ENCODE measurements around the gene CHST11. TPM values are rescaled to one million over a fixed set of nuclear protein-coding genes. Genes with fewer than 3 reads are reported as not detected.

CHST11 gene
- total and polyA plus RNA-seq, 10 of the 15 experiments (the other 5 are each of a cell fraction or from before 2014, with no cell fraction given) = 1.9 to 38.1 (median 17.2) TPM

DNA sequence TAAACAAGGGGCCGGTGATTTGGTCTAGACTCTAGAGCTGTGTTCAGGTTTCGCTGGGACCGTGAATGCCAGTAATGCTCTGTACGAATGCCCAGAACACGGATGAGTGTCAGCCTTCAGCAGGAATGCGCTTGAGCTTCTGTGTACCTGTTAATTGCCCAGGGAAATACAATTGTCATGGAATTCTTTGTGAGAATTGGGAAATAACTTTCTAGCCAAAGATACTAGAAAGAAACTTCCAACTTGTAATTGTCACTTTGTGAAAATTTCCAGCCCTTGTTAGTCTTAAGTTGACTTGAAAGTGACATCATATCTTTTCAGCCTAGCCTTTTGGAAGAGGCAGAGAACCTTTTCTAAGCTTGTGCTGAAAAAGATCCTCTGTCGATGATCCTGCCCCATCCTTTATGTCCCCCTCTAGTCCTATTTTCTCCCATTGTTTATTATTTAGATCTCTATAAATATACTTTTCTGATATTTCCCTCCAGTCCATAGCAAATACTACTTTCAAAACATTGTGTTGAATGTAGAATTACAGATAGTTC is 2.7 kb downstream of the CHST11 start:
- BruUV-seq (replicated peaks) = no TSS peak
- intact Hi-C loops (cut with micrococcal nuclease; ENCODE audit: unreplicated experiment) = loop anchor here (1.0 to 5.0 kb wide), 3 partner anchors 110 to 593 kb away; no protein-coding TSS in a partner anchor
- POLR2A ChIA-PET = interaction anchor here (0.9 to 6.1 kb wide), 18 partner anchors 8 to 195 kb away, joined by 3 to 64 read pairs (median 6); no protein-coding TSS in a partner anchor
- no peak overlapping the region for H2AFZ ChIP-seq (ENCODE audit: control insufficient read depth, low read depth, low read length)
- H3K9me3 ChIP-seq (replicated peaks; ENCODE audit: control insufficient read depth, insufficient read depth, low read length) = no peaks in the 10 kb centered on the region
- no peaks in the 10 kb centered on the region; a peak in 1 of 4 replicates for H3K36me3 ChIP-seq (ENCODE audit: control insufficient read depth in 2 of 2, insufficient read depth in 2 of 2, low read length in 1 of 2)
- peak overlapping the region; percentile 95 for H3K27ac ChIP-seq (ENCODE audit: control insufficient read depth, insufficient read depth)
- ATAC-seq (no peak), DNase-seq (ENCODE audit: low read depth, low spot score) (no peak), FAIRE-seq (peak; percentile 27)
- H3K9ac ChIP-seq (ENCODE audit: control insufficient read depth, insufficient read depth, low read length) = peak overlapping the region; percentile 96
- SMC1A ChIA-PET (ENCODE audit: uncharacterized antibody, unreplicated experiment) = interaction anchor here (0.5 to 6.2 kb wide), 40 partner anchors 9 to 650 kb away, joined by 3 to 73 read pairs (median 5); no protein-coding TSS in a partner anchor
- CTCF ChIA-PET = interaction anchor here (0.7 to 3.5 kb wide), 23 partner anchors 8 to 653 kb away, joined by 3 to 28 read pairs (median 4); no protein-coding TSS in a partner anchor
- H3K4me1 ChIP-seq (ENCODE audit: control insufficient read depth, insufficient read depth, low read length) = peaks cover 22% of the 10 kb centered on the region
- 3% methylated on average over 7 of the region's 7 CpGs for WGBS (ENCODE audit: insufficient coverage, insufficient replicate concordance, low lambda C conversion rate, missing lambda C conversion rate)
- H3K27me3 ChIP-seq (replicated peaks in 1 of 2; ENCODE audit: control insufficient read depth in 2 of 2, insufficient read depth in 2 of 2, low read length in 1 of 2) = no peaks in the 10 kb centered on the region
- H3K4me3 ChIP-seq = peak overlapping the region; percentile 100
- RAD21 ChIA-PET (ENCODE audit: unreplicated experiment) = interaction anchor here (0.9 to 6.7 kb wide), 36 partner anchors 8 to 594 kb away, joined by 3 to 90 read pairs (median 8); no protein-coding TSS in a partner anchor
- in situ Hi-C loops (cut with MboI) = no loop called here
- H3K79me2 ChIP-seq (ENCODE audit: control insufficient read depth, insufficient read depth, low read length) = peaks cover 72% of the 10 kb centered on the region
- H3K4me2 ChIP-seq (ENCODE audit: control insufficient read depth, insufficient read depth) = peak overlapping the region; percentile 53
- no peaks in the 10 kb centered on the region for H4K20me1 ChIP-seq (ENCODE audit: control insufficient read depth, insufficient read depth)
- TF ChIP-seq BMI1 (IDR thresholded peaks at IDR 0.05; ENCODE audit: borderline replicate concordance) (no peak), YY1 (IDR thresholded peaks at IDR 0.05; ENCODE audit: low read depth, low read length) (no peak), NBN (IDR thresholded peaks at IDR 0.05) (0 out of 2 replicates have a peak, but pooled peaks have one; percentile 15), ZNF622 (IDR thresholded peaks at IDR 0.05) (no peak), TBL1XR1 (IDR thresholded peaks at IDR 0.05; ENCODE audit: low read depth, low read length) (no peak), SIN3A (IDR thresholded peaks at IDR 0.05; ENCODE audit: low read depth, low read length) (no peak), CREB1 (IDR thresholded peaks at IDR 0.05; ENCODE audit: low read depth) (0 out of 2 replicates have a peak, but pooled peaks have one; percentile 14), RAD21 (IDR thresholded peaks at IDR 0.05; ENCODE audit: insufficient read depth, low read depth, low read length) (no peak), SMARCA5 (IDR thresholded peaks at IDR 0.05) (no peak), CBFB (IDR thresholded peaks at IDR 0.05; ENCODE audit: low read depth) (0 out of 2 replicates have a peak, but pooled peaks have one; percentile 19), POLR2AphosphoS5 (IDR thresholded peaks at IDR 0.05; ENCODE audit: low read length) (0 out of 2 replicates have a peak, but pooled peaks have one; percentile 19), IRF4 (IDR thresholded peaks at IDR 0.05; ENCODE audit: low read depth, low read length) (no peak), TAF1 (IDR thresholded peaks at IDR 0.05; ENCODE audit: borderline replicate concordance, low read depth, low read length) (no peak), POU2F2 (IDR thresholded peaks at IDR 0.05; ENCODE audit: borderline replicate concordance, low read depth, low read length) (no peak)
- TF ChIP-seq, protein P1, sequence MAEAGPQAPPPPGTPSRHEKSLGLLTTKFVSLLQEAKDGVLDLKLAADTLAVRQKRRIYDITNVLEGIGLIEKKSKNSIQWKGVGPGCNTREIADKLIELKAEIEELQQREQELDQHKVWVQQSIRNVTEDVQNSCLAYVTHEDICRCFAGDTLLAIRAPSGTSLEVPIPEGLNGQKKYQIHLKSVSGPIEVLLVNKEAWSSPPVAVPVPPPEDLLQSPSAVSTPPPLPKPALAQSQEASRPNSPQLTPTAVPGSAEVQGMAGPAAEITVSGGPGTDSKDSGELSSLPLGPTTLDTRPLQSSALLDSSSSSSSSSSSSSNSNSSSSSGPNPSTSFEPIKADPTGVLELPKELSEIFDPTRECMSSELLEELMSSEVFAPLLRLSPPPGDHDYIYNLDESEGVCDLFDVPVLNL (IDR thresholded peaks at IDR 0.05; ENCODE audit: low read depth, low read length) = no peak
- TF ChIP-seq, protein P2, sequence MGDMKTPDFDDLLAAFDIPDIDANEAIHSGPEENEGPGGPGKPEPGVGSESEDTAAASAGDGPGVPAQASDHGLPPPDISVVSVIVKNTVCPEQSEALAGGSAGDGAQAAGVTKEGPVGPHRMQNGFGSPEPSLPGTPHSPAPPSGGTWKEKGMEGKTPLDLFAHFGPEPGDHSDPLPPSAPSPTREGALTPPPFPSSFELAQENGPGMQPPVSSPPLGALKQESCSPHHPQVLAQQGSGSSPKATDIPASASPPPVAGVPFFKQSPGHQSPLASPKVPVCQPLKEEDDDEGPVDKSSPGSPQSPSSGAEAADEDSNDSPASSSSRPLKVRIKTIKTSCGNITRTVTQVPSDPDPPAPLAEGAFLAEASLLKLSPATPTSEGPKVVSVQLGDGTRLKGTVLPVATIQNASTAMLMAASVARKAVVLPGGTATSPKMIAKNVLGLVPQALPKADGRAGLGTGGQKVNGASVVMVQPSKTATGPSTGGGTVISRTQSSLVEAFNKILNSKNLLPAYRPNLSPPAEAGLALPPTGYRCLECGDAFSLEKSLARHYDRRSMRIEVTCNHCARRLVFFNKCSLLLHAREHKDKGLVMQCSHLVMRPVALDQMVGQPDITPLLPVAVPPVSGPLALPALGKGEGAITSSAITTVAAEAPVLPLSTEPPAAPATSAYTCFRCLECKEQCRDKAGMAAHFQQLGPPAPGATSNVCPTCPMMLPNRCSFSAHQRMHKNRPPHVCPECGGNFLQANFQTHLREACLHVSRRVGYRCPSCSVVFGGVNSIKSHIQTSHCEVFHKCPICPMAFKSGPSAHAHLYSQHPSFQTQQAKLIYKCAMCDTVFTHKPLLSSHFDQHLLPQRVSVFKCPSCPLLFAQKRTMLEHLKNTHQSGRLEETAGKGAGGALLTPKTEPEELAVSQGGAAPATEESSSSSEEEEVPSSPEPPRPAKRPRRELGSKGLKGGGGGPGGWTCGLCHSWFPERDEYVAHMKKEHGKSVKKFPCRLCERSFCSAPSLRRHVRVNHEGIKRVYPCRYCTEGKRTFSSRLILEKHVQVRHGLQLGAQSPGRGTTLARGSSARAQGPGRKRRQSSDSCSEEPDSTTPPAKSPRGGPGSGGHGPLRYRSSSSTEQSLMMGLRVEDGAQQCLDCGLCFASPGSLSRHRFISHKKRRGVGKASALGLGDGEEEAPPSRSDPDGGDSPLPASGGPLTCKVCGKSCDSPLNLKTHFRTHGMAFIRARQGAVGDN (IDR thresholded peaks at IDR 0.05) = no peak
- TF ChIP-seq, protein P3, sequence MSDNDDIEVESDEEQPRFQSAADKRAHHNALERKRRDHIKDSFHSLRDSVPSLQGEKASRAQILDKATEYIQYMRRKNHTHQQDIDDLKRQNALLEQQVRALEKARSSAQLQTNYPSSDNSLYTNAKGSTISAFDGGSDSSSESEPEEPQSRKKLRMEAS (IDR thresholded peaks at IDR 0.05; ENCODE audit: low read depth, low read length) = no peak
- TF ChIP-seq, protein P4, sequence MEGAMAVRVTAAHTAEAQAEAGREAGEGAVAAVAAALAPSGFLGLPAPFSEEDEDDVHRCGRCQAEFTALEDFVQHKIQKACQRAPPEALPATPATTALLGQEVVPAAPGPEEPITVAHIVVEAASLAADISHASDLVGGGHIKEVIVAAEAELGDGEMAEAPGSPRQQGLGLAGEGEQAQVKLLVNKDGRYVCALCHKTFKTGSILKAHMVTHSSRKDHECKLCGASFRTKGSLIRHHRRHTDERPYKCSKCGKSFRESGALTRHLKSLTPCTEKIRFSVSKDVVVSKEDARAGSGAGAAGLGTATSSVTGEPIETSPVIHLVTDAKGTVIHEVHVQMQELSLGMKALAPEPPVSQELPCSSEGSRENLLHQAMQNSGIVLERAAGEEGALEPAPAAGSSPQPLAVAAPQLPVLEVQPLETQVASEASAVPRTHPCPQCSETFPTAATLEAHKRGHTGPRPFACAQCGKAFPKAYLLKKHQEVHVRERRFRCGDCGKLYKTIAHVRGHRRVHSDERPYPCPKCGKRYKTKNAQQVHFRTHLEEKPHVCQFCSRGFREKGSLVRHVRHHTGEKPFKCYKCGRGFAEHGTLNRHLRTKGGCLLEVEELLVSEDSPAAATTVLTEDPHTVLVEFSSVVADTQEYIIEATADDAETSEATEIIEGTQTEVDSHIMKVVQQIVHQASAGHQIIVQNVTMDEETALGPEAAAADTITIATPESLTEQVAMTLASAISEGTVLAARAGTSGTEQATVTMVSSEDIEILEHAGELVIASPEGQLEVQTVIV (IDR thresholded peaks at IDR 0.05; ENCODE audit: borderline replicate concordance, partially characterized antibody) = no peak
